Limb (tissue), 2 donors: ENCODE results near the gene DUSP8.
"Not testable (repeated sequence)": the region's sequence is repeated elsewhere in the genome, so short reads cannot be mapped to it uniquely, and the experiment has no call there.

Experiments used
- DNase-seq, 2 donors: peaks; one replicate each; pipeline ENCODE4 v3.0.0-alpha.2; 2016; ENCODE audit errors: extremely low spot score in 2 of 2

The DUSP8 gene

DNA sequence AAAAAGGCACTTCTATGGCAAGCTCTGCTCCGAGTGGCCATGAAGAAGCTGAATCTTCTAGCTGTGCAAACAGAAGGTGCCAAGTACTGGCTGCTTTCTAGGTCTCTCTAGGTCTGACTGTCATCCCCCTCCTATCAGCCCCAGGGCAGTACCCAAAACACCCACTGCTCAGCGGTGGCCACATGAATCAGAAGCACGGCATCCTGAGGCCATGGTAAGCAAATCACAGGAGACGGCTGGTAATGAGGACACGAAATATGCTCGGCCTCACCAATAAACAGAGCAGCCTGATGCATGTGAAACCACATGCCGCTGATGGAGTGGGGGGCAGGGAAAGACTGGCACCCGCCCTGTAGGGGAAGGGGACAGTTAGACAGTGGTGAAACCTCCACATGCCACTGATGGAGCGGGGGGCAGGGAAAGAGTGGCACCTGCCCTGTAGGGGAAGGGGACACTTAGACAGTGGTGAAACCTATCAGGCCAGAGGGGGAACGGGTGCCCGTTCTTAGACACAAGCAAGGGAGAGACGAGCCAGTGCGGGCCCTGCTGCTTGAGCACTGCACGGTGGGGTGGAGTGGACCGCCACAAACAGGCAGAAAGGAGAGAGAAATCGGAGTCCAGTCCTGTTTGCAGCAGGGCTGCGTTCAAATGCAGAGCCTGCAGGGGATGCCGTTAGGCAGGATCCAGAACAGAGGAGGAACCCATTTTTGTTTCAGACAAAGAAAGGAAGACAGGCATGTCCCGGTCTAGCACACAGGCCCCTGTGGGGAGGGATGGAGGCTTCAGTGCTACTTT lies 55.6 kb downstream of the DUSP8 start:
- no peak for DNase-seq

DNA sequence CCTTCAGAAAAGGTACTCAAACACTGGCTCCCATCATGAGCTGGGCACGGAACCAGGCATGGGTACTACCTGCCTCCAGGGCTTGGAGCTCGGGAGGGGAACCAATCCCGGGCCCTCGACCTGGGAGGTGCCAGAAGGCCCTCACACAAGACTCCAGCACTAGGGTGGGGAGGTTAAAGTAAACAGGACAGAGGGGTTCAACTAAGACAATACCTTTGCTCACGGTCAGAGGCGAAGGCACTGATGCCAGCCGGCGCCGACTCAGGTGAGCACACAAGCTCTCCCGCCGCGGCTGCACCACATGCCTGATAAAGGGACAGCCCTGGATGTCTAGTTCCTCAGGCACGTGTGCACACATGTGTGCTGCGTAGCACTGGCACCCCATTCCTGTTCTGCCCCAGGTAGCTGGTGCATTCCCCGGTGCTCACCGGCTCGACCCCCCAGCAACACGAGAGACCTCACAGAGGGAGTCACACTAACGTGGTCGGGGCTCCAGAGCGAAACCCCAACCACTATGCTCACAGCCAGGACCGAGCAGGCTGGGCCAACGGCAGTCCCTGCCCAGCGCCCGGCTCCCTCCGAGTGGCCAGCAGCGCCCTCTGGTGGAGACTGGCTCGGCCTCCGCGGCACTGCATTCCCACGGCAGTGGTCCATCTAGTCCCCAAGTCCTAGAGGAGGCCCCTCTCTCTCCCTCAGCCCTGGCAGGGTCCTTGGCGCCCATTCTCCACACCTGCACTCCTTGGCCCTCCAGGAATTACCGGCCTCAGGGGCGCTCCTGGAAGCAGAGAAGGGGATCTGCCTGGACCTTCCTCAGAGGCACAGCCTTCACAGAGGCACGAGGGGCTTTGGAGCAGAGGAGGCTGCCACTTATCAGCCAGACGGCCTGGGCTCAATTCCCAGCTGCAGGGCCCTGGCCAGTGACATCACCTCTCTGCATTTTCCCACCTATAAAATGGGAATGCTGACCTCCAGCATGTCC lies 56.7 kb downstream of the DUSP8 start:
- DNase-seq = peak; percentile 44 to 91

DNA sequence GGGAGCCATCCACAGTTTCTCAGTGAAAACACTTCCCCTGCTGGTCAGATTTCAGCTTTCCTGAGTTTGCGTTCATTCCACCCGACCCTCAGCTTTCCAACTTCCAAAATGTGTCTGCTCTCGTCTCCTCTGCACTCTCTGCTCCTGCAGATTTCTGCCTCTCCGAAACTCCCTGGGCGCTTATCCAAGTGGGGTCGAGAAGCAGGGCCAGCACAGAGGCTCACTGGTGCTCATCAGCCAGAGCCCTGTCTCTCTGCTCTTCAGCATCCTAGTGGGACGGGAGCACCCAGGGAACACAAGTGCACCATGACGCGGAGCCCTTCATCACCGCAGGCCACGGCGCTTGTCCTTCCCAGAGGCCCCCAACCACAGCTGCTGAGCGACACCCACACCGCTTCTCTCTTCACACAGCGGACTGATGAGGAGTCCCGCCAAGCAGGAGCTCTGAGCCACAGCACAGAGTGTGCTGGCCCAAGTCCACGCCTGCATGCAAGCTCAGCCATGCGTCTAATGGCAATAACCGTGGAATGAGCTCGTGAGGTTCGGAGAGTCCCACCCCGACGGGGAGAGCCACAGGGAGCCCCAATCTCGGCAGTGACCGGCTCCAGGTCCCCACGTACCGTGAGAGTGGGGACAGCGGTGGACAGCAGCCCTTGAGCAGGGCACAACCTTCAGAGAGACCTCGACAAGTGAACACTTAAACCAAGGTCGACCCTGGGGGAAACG lies 57.6 kb downstream of the DUSP8 start:
- no peak for DNase-seq

DNA sequence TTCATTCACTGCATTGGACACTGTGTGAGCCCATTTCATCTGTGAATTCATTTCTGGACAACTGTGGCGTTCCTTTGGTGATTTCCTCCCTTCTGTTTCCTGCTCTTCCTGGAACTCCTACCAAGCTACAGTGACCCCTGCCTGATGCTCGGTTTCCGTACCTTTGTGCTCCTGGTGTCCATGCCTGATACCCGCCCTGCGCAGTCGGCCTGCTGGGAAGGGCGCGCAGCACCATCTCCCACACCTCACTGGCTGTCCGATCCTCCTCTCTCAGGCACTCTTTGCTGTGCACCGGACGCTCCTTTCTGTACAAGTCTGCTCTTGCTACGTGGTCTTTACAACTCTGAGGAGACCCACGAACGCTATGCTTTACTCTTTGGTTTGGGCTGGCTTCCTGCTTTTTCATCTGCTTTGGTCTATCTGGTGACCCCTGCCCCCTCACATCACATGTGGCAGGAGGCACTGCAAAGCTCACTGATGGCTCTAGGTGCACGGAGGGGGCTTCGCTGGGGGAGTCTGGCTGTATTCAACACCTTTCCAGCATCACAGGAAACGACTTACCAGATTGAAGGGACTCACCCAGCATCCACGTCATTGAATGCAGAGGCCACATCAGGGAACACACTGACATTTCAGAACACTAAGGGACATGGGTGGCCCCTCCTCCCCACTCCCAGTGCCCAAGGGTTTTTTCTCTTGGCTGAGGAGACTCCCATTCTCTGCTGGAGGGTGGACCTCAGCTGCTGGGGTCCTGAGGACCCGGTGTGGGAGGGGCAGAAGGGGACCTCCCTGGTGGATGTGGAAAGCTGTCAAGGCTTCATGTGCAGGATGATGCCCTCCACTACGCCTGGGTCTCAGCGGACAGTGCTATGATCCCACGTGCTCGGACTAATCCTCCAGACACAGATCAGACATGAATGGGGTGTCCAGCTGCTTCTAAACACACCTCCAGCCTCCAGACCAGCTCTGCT lies 58.5 kb downstream of the DUSP8 start:
- no peak for DNase-seq

- DNase-seq = not testable (repeated sequence)
Observed at GRCh38 chr11:1512531-1513258, 59.4 kb downstream of the DUSP8 start.

DNA sequence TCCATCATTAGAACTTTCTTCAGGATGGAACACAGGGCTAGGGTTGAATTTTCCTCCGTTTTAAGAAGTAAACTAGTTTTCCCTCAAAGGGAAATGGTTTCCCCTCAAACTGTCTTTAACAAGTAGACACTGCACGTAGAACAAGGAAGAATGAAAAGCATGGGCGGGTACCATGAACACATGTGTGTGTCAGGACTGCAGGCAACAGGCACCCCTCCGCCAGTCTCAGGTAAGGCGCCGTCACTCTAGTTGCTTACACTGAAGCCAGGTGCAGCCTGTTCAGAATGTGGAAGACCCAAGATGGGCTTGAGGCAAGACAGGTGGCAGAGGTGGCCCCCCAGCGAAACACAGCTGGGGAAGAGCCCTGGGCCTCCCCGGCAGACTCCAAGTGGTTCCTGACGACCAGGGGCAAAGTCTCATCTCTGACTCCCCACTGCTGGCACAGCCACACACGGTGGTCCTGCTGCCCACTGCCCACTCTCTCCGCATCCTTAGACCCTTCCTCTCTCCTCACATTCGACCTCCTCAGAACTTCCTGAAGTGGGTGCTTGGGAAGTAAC lies 60.1 kb downstream of the DUSP8 start:
- no peak for DNase-seq

GRCh38 chr11:1510928-1511327 lies 61.1 kb downstream of the DUSP8 start:
- DNase-seq = no peak

DNA sequence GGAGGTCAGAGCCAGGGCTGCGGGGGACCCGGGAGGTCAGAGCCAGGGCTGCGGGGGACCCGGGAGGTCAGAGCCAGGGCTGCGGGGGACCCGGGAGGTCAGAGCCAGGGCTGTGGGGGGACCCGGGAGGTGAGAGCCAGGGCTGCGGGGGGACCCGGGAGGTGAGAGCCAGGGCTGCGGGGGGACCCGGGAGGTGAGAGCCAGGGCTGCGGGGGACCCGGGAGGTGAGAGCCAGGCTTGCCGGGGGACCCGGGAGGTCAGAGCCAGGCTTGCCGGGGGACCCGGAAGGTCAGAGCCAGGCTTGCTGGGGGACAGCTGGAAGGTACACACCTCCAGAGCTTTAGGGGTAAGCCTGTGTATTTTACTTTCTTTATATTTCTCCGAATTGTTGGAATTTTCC lies 61.7 kb downstream of the DUSP8 start:
- DNase-seq = not testable (repeated sequence)

- no peak for DNase-seq
Observed at GRCh38 chr11:1509626-1510255, 62.3 kb downstream of the DUSP8 start.

- no peak for DNase-seq
Observed at GRCh38 chr11:1508986-1509385, 63.1 kb downstream of the DUSP8 start.

DNA sequence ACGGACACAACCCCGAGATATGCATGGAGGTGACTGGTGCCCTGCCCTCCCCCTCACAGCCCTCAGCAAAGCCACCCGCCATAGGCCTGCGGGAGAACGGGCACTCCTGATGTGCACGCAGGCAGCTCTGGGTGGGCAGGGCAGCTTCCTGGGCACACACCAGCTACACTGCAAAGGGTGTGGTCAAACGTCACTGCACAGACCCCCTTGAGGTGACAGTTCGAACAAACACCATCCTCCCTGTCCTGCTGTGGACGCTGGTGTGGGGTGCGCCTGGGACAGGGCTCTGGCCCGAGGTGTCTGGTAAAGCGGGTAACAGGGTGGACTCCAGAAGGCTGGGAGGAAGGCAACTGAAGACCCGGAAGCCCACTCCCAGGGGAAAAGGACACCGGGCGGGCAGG lies 63.6 kb downstream of the DUSP8 start:
- DNase-seq = no peak

- no peak for DNase-seq
Observed at GRCh38 chr11:1507381-1508140, 64.5 kb downstream of the DUSP8 start.

GRCh38 chr11:1506981-1507380 lies 65.1 kb downstream of the DUSP8 start:
- DNase-seq = no peak

- no peak for DNase-seq
Observed at GRCh38 chr11:1505480-1505879, 66.6 kb downstream of the DUSP8 start.

- no peak for DNase-seq
Observed at GRCh38 chr11:1504581-1505290, 67.3 kb downstream of the DUSP8 start.

- DNase-seq = no peak
Observed at GRCh38 chr11:1504138-1504537, 67.9 kb downstream of the DUSP8 start.
